ENCODE data around the gene TOE1. TPM values are rescaled to one million over a fixed set of nuclear protein-coding genes. Genes with fewer than 3 reads are reported as not detected.
A peak's percentile ranks its signal among the peaks of the same experiment; 100 is the strongest.

Gene TOE1
- total RNA-seq, 2 experiments from 2014 or later: 22.1 to 30.2 TPM

- H3K9me2 ChIP-seq (ENCODE audit: insufficient read depth, low read length): no peaks in the 10 kb centered on the region
- TF ChIP-seq CTCF (conservative IDR thresholded peaks at IDR 0.05; ENCODE audit: low read length) (0 out of 2 replicates have a peak, but pooled peaks have one; percentile 39), EZH2phosphoT487 (IDR thresholded peaks at IDR 0.05; ENCODE audit: borderline replicate concordance, low read depth, low read length) (no peak)
- H3K9me3 ChIP-seq (ENCODE audit: low read length): no peaks in the 10 kb centered on the region; the same call in 1 of the 2 replicates
- intact Hi-C loops (cut with micrococcal nuclease; ENCODE audit: unreplicated experiment): loop anchor here (1.0 to 5.0 kb wide), 4 partner anchors 37 to 345 kb away; partner anchors contain the start of genes GPBP1L1, NASP and TESK2
- H3K79me2 ChIP-seq (ENCODE audit: insufficient read depth, low read depth, low read length): peaks cover 34% of the 10 kb centered on the region
- BruUV-seq (replicated peaks): no TSS peak
- ChIA-PET CTCF (ENCODE audit: unreplicated experiment) (interaction anchor here (0.6 to 1.6 kb wide), 5 partner anchors 53 to 228 kb away, joined by 3 to 8 read pairs (median 3); partner anchors contain the start of genes CCDC163, MMACHC and TESK2), POLR2A (interaction anchor here (0.6 to 3.5 kb wide), 26 partner anchors 8 to 619 kb away, joined by 3 to 45 read pairs (median 4); partner anchors contain the start of genes AKR1A1, CCDC163, GPBP1L1 and HPDL)
- peak overlapping the region; percentile 85 for H3K27ac ChIP-seq (ENCODE audit: low read depth, low read length, poor library complexity, severe bottlenecking)
- no peaks in the 10 kb centered on the region for H4K20me1 ChIP-seq (ENCODE audit: insufficient read depth, low read length)
- H3K4me1 ChIP-seq (ENCODE audit: insufficient read depth, low read length, poor library complexity, severe bottlenecking): peaks cover 28% of the 10 kb centered on the region
- peaks cover 62% of the 10 kb centered on the region for H3K36me3 ChIP-seq (ENCODE audit: insufficient read depth, low read length)
- H3K4me3 ChIP-seq (ENCODE audit: low read depth, low read length, poor library complexity, severe bottlenecking): peak overlapping the region; percentile 81
- H2AFZ ChIP-seq (ENCODE audit: low read length): peak overlapping the region; percentile 40; the same call in 1 of the 2 replicates
- DNase-seq (ENCODE audit: low spot score): peak; percentile 74
- H3K4me2 ChIP-seq (ENCODE audit: low read length): peak overlapping the region; percentile 95
Measured at GRCh38 chr1:45340816-45341466, 971 bp downstream of the TOE1 start.

GRCh38 chr1:45344499-45344898 lies 4.5 kb downstream of the TOE1 start:
- Histone ChIP-seq H3K9me3 (ENCODE audit: low read length) (no peaks in the 10 kb centered on the region), H3K4me1 (ENCODE audit: insufficient read depth, low read length, poor library complexity, severe bottlenecking) (peaks cover 15% of the 10 kb centered on the region), H3K27ac (ENCODE audit: low read depth, low read length, poor library complexity, severe bottlenecking) (no peak overlapping the region), H3K9me2 (ENCODE audit: insufficient read depth, low read length) (no peaks in the 10 kb centered on the region), H4K20me1 (ENCODE audit: insufficient read depth, low read length) (no peaks in the 10 kb centered on the region), H3K4me3 (ENCODE audit: low read depth, low read length, poor library complexity, severe bottlenecking) (no peak overlapping the region), H2AFZ (ENCODE audit: low read length) (no peak overlapping the region), H3K4me2 (ENCODE audit: low read length) (no peak overlapping the region), H3K79me2 (ENCODE audit: insufficient read depth, low read depth, low read length) (peaks cover 24% of the 10 kb centered on the region), H3K36me3 (ENCODE audit: insufficient read depth, low read length) (peaks cover 64% of the 10 kb centered on the region)
- BruUV-seq (replicated peaks): no TSS peak
- DNase-seq (ENCODE audit: low spot score): no peak
- CTCF ChIA-PET (ENCODE audit: unreplicated experiment): no interaction called here
- intact Hi-C loops (cut with micrococcal nuclease; ENCODE audit: unreplicated experiment): loop anchor here (5.0 kb wide), 1 partner anchor 148 kb away; the partner anchor contains the start of gene TESK2
- TF ChIP-seq CTCF (conservative IDR thresholded peaks at IDR 0.05; ENCODE audit: low read length) (no peak), EZH2phosphoT487 (IDR thresholded peaks at IDR 0.05; ENCODE audit: borderline replicate concordance, low read depth, low read length) (no peak)
- POLR2A ChIA-PET: interaction anchor here (0.6 to 1.0 kb wide), 3 partner anchors 17 to 314 kb away, joined by 3 to 4 read pairs (median 4); no protein-coding TSS in a partner anchor

- intact Hi-C loops (cut with micrococcal nuclease; ENCODE audit: unreplicated experiment): no loop called here
- no peak overlapping the region for H3K27ac ChIP-seq (ENCODE audit: low read depth, low read length, poor library complexity, severe bottlenecking)
Measured at GRCh38 chr1:45345014-45345413, 5.0 kb downstream of the TOE1 start.

More at GRCh38 chr1:45345014-45345413, 5.0 kb downstream of the TOE1 start:
- no peak overlapping the region for H3K4me3 ChIP-seq (ENCODE audit: low read depth, low read length, poor library complexity, severe bottlenecking)
- no peaks in the 10 kb centered on the region for H3K9me2 ChIP-seq (ENCODE audit: insufficient read depth, low read length)
- peaks cover 64% of the 10 kb centered on the region for H3K36me3 ChIP-seq (ENCODE audit: insufficient read depth, low read length)
- CTCF ChIA-PET (ENCODE audit: unreplicated experiment): no interaction called here
- DNase-seq (ENCODE audit: low spot score): no peak
- no peak overlapping the region for H2AFZ ChIP-seq (ENCODE audit: low read length)
- no peaks in the 10 kb centered on the region for H4K20me1 ChIP-seq (ENCODE audit: insufficient read depth, low read length)
- BruUV-seq (replicated peaks): no TSS peak
- H3K9me3 ChIP-seq (ENCODE audit: low read length): no peaks in the 10 kb centered on the region
- H3K4me2 ChIP-seq (ENCODE audit: low read length): no peak overlapping the region
- peaks cover 23% of the 10 kb centered on the region for H3K79me2 ChIP-seq (ENCODE audit: insufficient read depth, low read depth, low read length)
- POLR2A ChIA-PET: interaction anchor here (0.5 to 1.0 kb wide), 2 partner anchors 10 to 526 kb away, joined by 3 read pairs; no protein-coding TSS in a partner anchor
- peaks cover 15% of the 10 kb centered on the region for H3K4me1 ChIP-seq (ENCODE audit: insufficient read depth, low read length, poor library complexity, severe bottlenecking)
- TF ChIP-seq CTCF (conservative IDR thresholded peaks at IDR 0.05; ENCODE audit: low read length) (no peak), EZH2phosphoT487 (IDR thresholded peaks at IDR 0.05; ENCODE audit: borderline replicate concordance, low read depth, low read length) (no peak)

Measured in OCI-LY7 (cell line).